Brain microvascular endothelial cell (primary cell): ENCODE measurements around the gene ZNF205.

ENCODE experiments used
- DNase-seq: peaks from one replicate; pipeline ENCODE4 v3.0.0-alpha.2; 2020
- H3K27ac ChIP-seq: fragments of 250-450 bp; sonication (Bioruptor Pico); 2 replicates; pipeline ENCODE4 v1.5.1; 2020; ENCODE audit warnings: mild to moderate bottlenecking, moderate library complexity
- H3K27me3 ChIP-seq: fragments of 250-450 bp; sonication (Bioruptor Pico); replicated peaks from 2 replicates; pipeline ENCODE4 v1.5.1; 2020; ENCODE audit warnings: mild to moderate bottlenecking
- H3K36me3 ChIP-seq: fragments of 250-450 bp; sonication (Bioruptor Pico); replicated peaks from 2 replicates; pipeline ENCODE4 v1.5.1; 2020; ENCODE audit warnings: mild to moderate bottlenecking
- H3K4me3 ChIP-seq: 2 replicates; pipeline ENCODE4 v1.5.1; 2011; ENCODE audit warnings: low read depth, mild to moderate bottlenecking, control low read depth, low read length, moderate library complexity
- in situ Hi-C: cut with HindIII; loops from 2 replicates; pipeline ENCODE4 v1.10.0; 2017; ENCODE audit warnings: low sequenced_read_pairs, low pct_ligation_motif_present
- TF ChIP-seq, protein P1 (sequence below): IDR thresholded peaks from 2 replicates; pipeline ENCODE4 v1.5.1; 2011; ENCODE audit warnings: low read depth, mild to moderate bottlenecking, moderate library complexity, low read length, control low read depth, inconsistent platforms; ENCODE audit errors: missing control alignments

Gene ZNF205

DNA sequence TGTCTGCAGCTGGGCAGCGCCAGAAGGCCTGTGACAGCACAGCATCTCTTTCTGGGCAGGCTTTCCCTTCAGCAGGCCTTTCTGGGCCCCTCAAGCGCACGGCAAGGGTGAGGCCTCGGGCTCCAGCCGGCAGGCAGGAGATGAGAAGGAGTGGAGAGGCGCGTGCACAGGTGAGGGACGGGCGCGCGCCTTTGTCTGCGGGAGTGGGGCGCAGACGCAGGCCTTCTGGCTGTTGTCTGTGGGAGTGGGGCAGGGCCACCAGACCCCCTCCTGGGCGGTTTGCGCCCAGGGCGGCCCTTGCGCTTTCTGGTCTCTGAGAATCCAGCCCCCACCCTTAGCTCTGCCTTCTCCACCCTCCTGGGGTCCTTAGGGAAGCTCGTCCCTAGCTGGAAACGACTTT is 6.5 kb downstream of the ZNF205 start:
- in situ Hi-C loops = no loop called here
- Histone ChIP-seq H3K4me3 (no peak overlapping the region), H3K27ac (no peak overlapping the region), H3K36me3 (peaks cover 32% of the 10 kb centered on the region), H3K27me3 (no peaks in the 10 kb centered on the region)
- no peak for DNase-seq
- TF ChIP-seq, protein P1, sequence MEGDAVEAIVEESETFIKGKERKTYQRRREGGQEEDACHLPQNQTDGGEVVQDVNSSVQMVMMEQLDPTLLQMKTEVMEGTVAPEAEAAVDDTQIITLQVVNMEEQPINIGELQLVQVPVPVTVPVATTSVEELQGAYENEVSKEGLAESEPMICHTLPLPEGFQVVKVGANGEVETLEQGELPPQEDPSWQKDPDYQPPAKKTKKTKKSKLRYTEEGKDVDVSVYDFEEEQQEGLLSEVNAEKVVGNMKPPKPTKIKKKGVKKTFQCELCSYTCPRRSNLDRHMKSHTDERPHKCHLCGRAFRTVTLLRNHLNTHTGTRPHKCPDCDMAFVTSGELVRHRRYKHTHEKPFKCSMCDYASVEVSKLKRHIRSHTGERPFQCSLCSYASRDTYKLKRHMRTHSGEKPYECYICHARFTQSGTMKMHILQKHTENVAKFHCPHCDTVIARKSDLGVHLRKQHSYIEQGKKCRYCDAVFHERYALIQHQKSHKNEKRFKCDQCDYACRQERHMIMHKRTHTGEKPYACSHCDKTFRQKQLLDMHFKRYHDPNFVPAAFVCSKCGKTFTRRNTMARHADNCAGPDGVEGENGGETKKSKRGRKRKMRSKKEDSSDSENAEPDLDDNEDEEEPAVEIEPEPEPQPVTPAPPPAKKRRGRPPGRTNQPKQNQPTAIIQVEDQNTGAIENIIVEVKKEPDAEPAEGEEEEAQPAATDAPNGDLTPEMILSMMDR = no peak

DNA sequence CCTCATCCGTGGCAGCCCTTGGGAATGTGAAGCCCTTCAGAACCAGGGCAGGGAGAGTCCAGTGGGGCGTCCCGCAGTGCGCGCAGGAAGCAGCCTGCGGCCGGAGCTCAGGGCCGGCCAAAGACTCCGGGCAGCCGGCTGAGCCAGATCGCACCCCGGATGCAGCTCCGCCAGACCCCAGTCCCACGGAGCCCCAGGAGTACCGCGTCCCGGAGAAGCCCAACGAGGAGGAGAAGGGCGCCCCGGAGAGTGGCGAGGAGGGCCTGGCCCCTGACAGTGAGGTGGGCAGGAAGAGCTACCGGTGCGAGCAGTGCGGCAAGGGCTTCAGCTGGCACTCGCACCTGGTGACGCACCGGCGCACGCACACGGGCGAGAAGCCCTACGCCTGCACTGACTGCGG is 6.9 kb downstream of the ZNF205 start:
- H3K4me3 ChIP-seq = no peak overlapping the region
- DNase-seq = no peak
- TF ChIP-seq, protein P1 = no peak
- peaks cover 32% of the 10 kb centered on the region for H3K36me3 ChIP-seq
- in situ Hi-C loops = no loop called here
- H3K27me3 ChIP-seq = no peaks in the 10 kb centered on the region
- H3K27ac ChIP-seq = no peak overlapping the region

DNA sequence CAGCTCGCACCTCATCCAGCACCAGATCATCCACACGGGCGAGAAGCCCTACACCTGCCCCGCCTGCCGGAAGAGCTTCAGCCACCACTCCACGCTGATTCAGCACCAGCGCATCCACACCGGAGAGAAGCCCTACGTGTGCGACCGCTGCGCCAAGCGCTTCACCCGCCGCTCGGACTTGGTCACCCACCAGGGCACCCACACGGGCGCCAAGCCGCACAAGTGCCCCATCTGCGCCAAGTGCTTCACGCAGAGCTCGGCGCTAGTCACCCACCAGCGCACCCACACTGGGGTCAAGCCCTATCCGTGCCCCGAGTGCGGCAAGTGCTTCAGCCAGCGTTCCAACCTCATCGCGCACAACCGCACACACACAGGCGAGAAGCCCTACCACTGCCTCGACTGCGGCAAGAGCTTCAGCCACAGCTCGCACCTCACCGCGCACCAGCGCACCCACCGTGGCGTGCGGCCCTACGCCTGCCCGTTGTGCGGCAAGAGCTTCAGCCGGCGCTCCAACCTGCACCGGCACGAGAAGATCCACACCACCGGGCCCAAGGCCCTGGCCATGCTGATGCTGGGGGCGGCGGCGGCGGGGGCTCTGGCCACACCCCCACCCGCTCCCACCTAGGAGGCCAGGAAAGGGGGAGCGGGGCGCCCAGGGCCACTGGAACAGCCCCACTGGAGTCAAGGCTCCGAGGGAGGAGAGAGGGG is 7.5 kb downstream of the ZNF205 start:
- Histone ChIP-seq H3K36me3 (peaks cover 32% of the 10 kb centered on the region), H3K4me3 (no peak overlapping the region), H3K27me3 (no peaks in the 10 kb centered on the region), H3K27ac (no peak overlapping the region)
- in situ Hi-C loops = no loop called here
- no peak for DNase-seq
- TF ChIP-seq, protein P1 = no peak

DNA sequence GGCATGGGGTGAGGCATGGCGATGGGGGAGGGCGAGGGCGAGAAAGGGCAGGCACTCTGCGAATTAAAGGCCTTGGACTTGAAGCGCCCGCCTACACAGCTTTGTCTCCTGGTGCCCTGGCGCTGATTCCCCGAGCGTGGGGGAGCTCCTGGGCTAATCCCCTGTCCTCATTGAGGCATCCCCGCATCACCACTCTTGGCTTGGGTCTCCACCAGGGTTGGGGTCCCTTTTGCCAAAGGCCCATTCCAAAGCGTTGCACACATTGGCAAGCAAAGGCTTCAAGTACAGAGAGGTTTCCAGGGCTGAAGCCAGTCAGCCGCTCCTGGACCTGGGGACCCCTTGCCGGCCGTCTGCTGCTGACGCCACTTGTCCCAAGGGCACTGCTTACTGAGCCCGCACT is 8.0 kb downstream of the ZNF205 start:
- DNase-seq = no peak
- in situ Hi-C loops = no loop called here
- TF ChIP-seq, protein P1 = no peak
- H3K27me3 ChIP-seq = no peaks in the 10 kb centered on the region
- H3K4me3 ChIP-seq = no peak overlapping the region
- H3K27ac ChIP-seq = no peak overlapping the region
- peaks cover 32% of the 10 kb centered on the region for H3K36me3 ChIP-seq

DNA sequence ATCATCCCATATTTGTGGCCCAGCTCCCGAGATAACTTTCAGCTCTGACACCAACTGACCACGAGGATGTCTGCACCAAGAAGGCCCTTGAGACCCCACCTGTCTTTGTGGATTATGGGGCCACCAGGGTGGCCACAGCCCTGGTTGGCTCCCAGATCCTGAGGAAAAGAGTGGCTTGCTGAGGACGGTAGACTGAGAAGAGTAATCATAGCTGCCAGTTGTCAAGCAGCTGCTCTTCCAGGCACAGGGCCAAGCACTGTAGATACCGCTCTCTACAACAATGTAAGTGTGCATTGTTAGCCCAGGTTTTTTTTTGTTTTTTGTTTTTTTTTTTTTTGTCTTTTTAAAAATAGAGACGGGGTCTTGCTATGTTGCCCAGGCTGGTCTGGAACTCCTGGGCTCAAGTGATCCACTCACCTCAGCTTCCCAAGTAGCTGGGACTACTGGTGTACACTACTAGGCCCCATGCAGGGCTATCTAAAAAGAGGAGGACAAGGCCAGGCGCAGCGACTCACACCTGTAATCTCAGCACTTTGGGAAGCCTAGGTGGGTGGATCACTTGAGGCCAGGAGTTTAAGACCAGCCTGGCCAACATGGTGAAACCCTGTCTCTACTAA is 9.6 kb downstream of the ZNF205 start:
- in situ Hi-C loops = no loop called here

More for the DNA sequence above, 9.6 kb downstream of the ZNF205 start:
- Histone ChIP-seq H3K27me3 (no peaks in the 10 kb centered on the region), H3K27ac (no peak overlapping the region), H3K4me3 (no peak overlapping the region), H3K36me3 (peaks cover 25% of the 10 kb centered on the region)
- no peak for DNase-seq
- TF ChIP-seq, protein P1 = no peak
